GM19324 (cell line): ENCODE measurements around the gene SLC16A10.
"Not testable (repeated sequence)": the region's sequence is repeated elsewhere in the genome, so short reads cannot be mapped to it uniquely, and the experiment has no call there.

Experiments
- ATAC-seq: cut with Tn5 transposase; IDR thresholded peaks from one replicate; pipeline ENCODE4 v1.9.1; 2021; ENCODE audit warnings: mild to moderate bottlenecking, moderate library complexity; ENCODE audit not compliant: unreplicated experiment, low FRiP score

SLC16A10 gene

GRCh38 chr6:111076024-111076695, 11.1 kb upstream of the SLC16A10 start:
- ATAC-seq = no peak

DNA sequence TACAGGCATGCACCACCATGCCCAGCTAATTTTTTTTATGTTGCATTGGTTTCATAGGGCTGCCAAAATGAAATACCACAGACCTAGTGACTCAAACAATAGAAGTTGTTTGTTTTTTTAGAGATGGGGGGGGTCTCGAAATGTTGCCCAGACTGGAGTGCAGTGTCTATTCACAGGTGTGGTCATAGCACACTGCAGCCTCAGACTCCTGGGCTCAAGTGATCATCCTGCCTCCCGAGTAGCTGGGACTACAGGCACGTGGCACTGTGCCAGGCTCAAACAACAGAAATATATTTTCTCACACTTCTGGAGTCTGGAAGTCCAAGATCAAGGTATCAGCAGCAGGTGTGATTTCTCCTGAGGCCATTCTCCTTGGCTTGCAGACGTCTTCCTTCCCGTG, 6.6 kb upstream of the SLC16A10 start:
- ATAC-seq = no peak

DNA sequence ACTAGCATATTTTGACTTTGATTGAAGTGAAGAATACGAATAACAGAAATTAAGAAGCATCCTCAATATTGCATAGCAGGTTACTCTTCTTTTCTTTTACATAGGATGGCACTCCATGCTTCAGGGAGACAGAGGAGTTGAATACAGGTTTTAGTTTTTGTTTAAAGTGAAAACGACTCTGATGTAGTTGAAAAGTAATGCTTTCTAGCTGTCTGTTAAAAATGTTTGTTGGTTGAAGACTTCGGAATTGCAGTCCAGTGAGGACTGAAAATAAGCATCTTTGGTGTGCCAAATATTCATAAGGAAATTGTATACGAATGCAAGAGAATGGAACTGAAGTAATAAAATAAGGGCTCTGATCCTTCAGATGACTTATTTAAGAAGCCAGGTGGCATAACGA, 618 bp upstream of the SLC16A10 start:
- ATAC-seq = no peak

DNA sequence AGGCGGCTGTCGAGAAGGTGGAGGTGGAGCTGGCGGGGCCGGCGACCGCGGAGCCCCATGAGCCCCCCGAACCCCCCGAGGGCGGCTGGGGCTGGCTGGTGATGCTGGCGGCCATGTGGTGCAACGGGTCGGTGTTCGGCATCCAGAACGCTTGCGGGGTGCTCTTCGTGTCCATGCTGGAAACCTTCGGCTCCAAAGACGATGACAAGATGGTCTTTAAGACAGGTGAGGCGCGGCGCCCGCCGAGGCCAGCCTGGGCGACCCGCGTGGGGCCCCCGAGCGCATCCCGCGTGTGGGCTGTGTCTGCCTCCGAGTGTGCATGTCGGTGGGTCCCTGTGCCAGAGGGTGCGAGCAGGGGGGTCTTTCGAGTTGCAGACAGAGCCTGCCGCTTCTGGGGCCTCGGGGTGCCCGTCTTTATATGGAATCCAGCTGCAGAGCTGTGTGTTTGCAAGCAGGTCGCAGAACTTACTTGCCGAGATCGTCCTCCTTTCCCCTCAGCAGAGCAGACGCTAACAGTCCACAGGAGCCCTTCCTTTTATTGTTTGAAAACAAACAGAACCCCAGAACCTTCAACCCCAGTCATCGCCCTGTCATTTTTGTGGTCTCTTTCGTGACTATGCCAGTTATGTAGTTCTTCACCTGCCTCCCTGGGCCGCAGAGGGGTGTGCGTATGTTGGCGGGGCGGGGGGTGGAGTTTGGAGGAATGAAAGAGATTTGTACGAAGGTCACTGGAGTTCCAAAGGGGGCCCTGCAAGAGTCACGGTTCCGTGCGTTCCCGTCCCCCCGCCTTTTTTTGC, 766 bp downstream of the SLC16A10 start:
- ATAC-seq = peak; percentile 25

DNA sequence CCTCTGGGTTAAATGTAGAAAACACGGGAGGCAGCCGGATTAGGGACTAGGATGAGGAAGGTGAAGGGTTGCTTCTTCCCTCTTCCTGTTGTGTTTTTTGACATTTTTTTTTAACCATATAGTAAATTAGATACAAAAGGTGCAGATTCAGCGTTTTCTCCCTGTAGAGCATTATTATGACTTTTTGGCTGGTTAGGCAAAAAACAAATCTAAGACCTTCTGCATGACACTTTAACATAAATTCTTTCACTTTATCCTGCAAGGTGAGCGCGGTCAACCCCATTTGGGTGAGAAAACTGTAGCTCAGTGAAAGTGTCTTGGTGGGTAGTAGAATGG, 1.3 kb downstream of the SLC16A10 start:
- no peak for ATAC-seq

DNA sequence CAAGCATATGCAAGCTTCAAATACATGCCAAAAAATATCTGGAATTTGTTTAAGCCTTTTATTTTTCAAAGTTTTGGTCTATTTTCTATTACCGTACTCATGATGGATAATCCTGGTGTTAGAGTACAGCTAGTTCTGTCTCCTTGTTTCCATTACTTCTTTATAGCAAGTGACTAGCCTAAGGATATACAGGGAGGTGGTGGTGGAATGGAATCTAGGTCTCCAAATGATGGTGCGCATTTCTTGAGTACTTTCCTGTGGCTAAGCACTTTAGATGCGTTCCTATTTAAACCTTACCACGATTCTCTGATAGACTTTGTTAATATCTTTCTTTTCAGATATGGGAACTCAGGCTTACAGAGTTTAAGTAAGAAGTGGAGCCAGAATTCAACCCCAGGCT, 3.5 kb downstream of the SLC16A10 start:
- no peak for ATAC-seq

GRCh38 chr6:111091987-111092386, 4.7 kb downstream of the SLC16A10 start:
- ATAC-seq = no peak

- ATAC-seq = not testable (repeated sequence)
Observed at GRCh38 chr6:111095488-111095887, 8.2 kb downstream of the SLC16A10 start.

DNA sequence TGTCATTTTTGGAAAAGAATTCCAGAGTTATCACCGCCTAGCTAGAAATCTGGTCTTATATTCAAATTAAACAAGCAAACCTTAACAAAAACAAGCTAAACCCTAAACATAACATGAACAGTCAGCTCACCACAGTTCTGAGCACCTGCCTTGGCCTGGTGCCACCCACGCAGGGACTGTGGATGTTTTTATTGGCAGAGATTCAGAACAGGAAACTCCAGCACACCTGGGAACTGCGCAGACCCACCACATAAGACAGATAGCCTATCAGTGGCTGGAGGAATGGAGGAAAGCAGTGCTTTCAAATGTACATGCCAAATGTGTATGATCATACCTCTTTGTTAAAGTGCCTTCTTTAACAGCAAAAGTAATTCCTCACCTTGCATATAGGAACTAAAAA, 8.9 kb downstream of the SLC16A10 start:
- ATAC-seq = no peak

GRCh38 chr6:111098597-111098996, 11.3 kb downstream of the SLC16A10 start:
- no peak for ATAC-seq

DNA sequence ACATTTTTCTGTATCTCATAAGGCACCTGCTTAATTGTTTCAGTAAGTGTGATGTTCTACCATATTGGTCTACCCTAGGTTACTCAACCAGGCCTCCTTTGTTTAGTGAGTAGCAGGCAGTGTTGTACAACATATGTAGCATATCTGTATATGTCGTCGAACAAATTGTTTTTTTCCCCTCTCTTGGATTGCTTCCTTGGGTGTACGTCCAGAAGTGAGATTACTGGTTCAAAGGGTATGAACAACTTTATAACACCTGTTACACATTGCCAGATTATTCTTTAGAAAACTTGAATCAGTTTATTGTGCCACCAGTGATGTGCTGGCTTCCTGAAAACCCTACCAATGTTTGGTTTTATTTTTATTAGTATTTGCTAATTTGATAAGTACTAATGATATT, 14.7 kb downstream of the SLC16A10 start:
- ATAC-seq = no peak

- ATAC-seq = no peak
Observed at GRCh38 chr6:111105578-111105977, 18.3 kb downstream of the SLC16A10 start.

- no peak for ATAC-seq
Observed at GRCh38 chr6:111107589-111107988, 20.3 kb downstream of the SLC16A10 start.

DNA sequence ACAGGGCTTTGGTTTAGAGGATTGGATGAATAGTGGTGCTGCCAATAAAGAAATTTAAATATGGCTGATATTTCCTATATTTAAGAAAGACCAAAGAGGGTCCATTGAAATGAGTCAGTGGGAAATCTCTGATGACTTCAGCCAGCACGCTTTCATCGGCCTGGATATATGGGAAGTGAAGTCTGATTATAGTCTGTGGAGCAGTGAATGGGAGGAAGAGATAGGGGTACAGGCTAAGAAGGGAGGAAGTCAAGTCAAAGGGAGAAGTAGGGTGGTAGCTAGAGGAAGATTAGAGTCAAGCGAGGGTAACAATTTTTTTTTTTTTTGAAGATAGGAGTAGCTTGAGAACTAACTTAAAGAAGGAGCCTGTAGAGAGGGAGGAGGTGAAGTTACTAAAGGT, 22.7 kb downstream of the SLC16A10 start:
- ATAC-seq = no peak

GRCh38 chr6:111113336-111114086, 26.2 kb downstream of the SLC16A10 start:
- peak; percentile 65 for ATAC-seq

DNA sequence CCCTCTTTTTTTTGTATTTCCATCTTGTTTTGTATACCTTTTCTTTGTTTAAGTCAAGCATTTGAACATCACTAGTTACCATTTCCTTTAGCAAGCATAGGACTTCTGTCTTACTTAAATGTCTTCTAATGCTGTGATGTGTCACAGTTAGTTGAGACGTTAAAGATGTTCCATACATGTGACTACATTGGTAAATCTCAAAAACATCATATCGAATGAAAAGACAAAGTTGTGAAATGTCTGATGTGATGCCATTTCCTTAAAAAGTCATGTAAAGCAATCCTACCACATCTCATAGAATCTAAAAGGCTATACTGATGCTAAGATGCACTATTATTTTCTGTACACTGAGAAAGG, 26.8 kb downstream of the SLC16A10 start:
- no peak for ATAC-seq

DNA sequence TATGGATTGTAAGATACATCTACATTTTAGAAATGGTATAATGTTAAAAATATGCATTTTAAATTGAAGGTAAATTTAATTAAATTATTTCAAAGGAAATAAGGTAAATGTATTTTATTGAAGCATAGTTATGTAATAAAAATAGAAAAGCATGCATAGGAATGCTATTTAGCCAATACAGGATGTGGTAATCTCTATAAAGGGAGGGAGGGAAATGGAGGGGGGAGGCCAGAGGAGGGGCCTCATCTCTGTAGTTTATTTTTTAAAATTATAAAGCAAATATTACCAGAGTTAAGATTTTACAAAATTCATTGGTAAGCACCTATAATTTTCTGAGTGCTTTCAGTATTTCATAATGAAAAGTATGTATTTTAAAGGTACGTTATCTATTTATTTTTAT, 27.2 kb downstream of the SLC16A10 start:
- no peak for ATAC-seq

GRCh38 chr6:111118826-111119225, 31.5 kb downstream of the SLC16A10 start:
- ATAC-seq = no peak

DNA sequence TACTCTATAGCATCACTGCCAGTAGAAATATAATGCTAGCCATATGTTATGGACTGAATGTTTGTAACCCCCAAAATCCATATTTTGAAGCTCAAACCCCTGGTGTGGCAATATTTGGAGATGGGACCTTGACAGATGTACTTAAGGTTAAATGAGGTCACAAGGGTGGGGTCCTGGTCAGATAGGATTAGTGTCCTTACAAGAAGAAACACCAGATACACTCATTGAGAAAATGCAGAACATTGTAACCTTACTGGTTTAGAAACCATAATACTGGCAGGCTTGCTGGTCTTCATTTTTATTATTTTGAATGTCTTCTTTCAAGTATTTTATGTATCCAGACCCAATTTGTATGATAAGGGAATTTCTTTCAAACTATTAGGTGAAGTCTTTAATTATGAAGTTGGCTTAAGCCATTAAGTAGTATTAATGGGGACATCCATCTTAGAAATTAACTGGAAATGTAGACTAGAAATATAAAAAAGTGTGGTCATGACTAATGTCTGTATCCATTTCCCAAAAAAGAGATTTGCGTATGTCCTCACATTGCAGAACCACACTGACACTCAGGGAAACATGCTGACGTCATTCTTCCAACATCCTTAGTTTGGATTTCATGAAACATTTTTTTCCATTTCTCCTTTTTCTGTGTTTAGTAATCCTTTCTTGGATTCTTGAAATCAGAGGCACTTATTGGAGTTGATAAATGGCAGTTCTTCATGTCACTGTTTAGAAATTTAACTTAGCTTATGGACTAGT, 32.4 kb downstream of the SLC16A10 start:
- ATAC-seq = no peak

- ATAC-seq = no peak
Observed at GRCh38 chr6:111121789-111122350, 34.6 kb downstream of the SLC16A10 start.
